ENCODE results near the gene KNDC1. TPM values are rescaled to one million over a fixed set of nuclear protein-coding genes. Genes with fewer than 3 reads are reported as not detected.
A peak's percentile ranks its signal among the peaks of the same experiment; 100 is the strongest.

KNDC1 gene
- total and polyA plus RNA-seq, 2 experiments from 2014 or later: 1.8 to 16.0 TPM

- Histone ChIP-seq H3K4me3 (no peak overlapping the region), H4K20me1 (replicated peaks; ENCODE audit: insufficient read depth) (no peaks in the 10 kb centered on the region), H3F3A (replicated peaks; ENCODE audit: low read depth) (no peaks in the 10 kb centered on the region), H3K27ac (ENCODE audit: low read depth) (no peak overlapping the region), H3K9me2 (ENCODE audit: insufficient read depth) (no peaks in the 10 kb centered on the region), H3K79me2 (replicated peaks; ENCODE audit: insufficient read depth) (no peaks in the 10 kb centered on the region), H3K4me2 (no peak overlapping the region), H3K4me1 (ENCODE audit: insufficient read depth) (no peaks in the 10 kb centered on the region), H3K36me3 (ENCODE audit: insufficient read depth) (no peaks in the 10 kb centered on the region), H3K27me3 (ENCODE audit: insufficient read depth) (peaks cover 3% of the 10 kb centered on the region; the same call in 1 of the 2 replicates), H2AFZ (no peak overlapping the region)
- ATAC-seq: peak; percentile 58
- TF ChIP-seq CTCF (conservative IDR thresholded peaks at IDR 0.05; ENCODE audit: low read depth in 2 of 2): peak; percentile 16 to 67; a peak in 2 of 4 replicates
- no peak for TF ChIP-seq EZH2 (IDR thresholded peaks at IDR 0.05; ENCODE audit: low read depth, unreplicated experiment)
- no peak for TF ChIP-seq NANOG (IDR thresholded peaks at IDR 0.05; ENCODE audit: borderline replicate concordance)
- Mint-ChIP-seq H3K9me3 (no peaks in the 10 kb centered on the region), H3K27ac (no peak overlapping the region), H3K27me3 (ENCODE audit: insufficient read depth, low read depth, poor library complexity) (peaks cover 10% of the 10 kb centered on the region), H3K36me3 (ENCODE audit: low read depth) (peaks cover 3% of the 10 kb centered on the region; the same call in 1 of the 3 replicates), H3K4me1 (no peaks in the 10 kb centered on the region; the same call in 1 of the 3 replicates), H3K4me3 (no peak overlapping the region)
- peak; percentile 57 for DNase-seq (ENCODE audit: low spot score)
Observed at GRCh38 chr10:133267829-133268228, 107.8 kb downstream of the KNDC1 start.

- no peak for TF ChIP-seq EZH2 (IDR thresholded peaks at IDR 0.05; ENCODE audit: low read depth, unreplicated experiment)
- TF ChIP-seq EZH2phosphoT487 (IDR thresholded peaks at IDR 0.05; ENCODE audit: unreplicated experiment): no peak
- no peak for TF ChIP-seq STAT1 (IDR thresholded peaks at IDR 0.05; ENCODE audit: unreplicated experiment)
- TF ChIP-seq ETS1 (IDR thresholded peaks at IDR 0.05): no peak
- no peak for TF ChIP-seq CTCF (conservative IDR thresholded peaks at IDR 0.05; ENCODE audit: low read depth in 2 of 2)
- no peak for TF ChIP-seq NANOG (IDR thresholded peaks at IDR 0.05; ENCODE audit: borderline replicate concordance)
- H3K79me2 ChIP-seq (replicated peaks; ENCODE audit: insufficient read depth): no peaks in the 10 kb centered on the region
- Mint-ChIP-seq H3K27ac (no peak overlapping the region), H3K36me3 (ENCODE audit: low read depth) (peaks cover 3% of the 10 kb centered on the region; the same call in 1 of the 3 replicates), H3K4me3 (no peak overlapping the region), H3K27me3 (ENCODE audit: insufficient read depth, low read depth, poor library complexity) (peaks cover 6% of the 10 kb centered on the region), H3K4me1 (no peaks in the 10 kb centered on the region; the same call in 2 of the 3 replicates), H3K9me3 (no peaks in the 10 kb centered on the region)
- no peak overlapping the region for H3K4me3 ChIP-seq
- ATAC-seq (no peak), DNase-seq (ENCODE audit: low spot score) (no peak)
- no peak overlapping the region for H3K4me2 ChIP-seq
- no peaks in the 10 kb centered on the region for H3K27me3 ChIP-seq (ENCODE audit: insufficient read depth)
- H3K9me2 ChIP-seq (ENCODE audit: insufficient read depth): no peaks in the 10 kb centered on the region
- H3K27ac ChIP-seq (ENCODE audit: low read depth): no peak overlapping the region
- H3F3A ChIP-seq (replicated peaks; ENCODE audit: low read depth): no peaks in the 10 kb centered on the region
- no peaks in the 10 kb centered on the region for H3K4me1 ChIP-seq (ENCODE audit: insufficient read depth)
- no peaks in the 10 kb centered on the region for H4K20me1 ChIP-seq (replicated peaks; ENCODE audit: insufficient read depth)
- no peaks in the 10 kb centered on the region for H3K36me3 ChIP-seq (ENCODE audit: insufficient read depth)
- no peak overlapping the region; the same call in 1 of the 2 replicates for H2AFZ ChIP-seq
Observed at GRCh38 chr10:133268532-133268931, 108.5 kb downstream of the KNDC1 start.

All from GM23338 (cell line).